NCI-H82 treated with DMSO at 0.1 percent for 48 hours (cell line): ENCODE measurements around the gene RGS9.
A peak's percentile ranks its signal among the peaks of the same experiment; 100 is the strongest.
"Not testable (repeated sequence)": the region's sequence is repeated elsewhere in the genome, so short reads cannot be mapped to it uniquely, and the experiment has no call there.

Source experiments
- DNase-seq: peaks from one replicate; lab custom pipeline; 2025; ENCODE audit not compliant: unreplicated experiment; lab: John Stamatoyannopoulos, UW

The RGS9 gene

GRCh38 chr17:65204001-65204400 lies 66.8 kb downstream of the RGS9 start:
- no peak for DNase-seq

DNA sequence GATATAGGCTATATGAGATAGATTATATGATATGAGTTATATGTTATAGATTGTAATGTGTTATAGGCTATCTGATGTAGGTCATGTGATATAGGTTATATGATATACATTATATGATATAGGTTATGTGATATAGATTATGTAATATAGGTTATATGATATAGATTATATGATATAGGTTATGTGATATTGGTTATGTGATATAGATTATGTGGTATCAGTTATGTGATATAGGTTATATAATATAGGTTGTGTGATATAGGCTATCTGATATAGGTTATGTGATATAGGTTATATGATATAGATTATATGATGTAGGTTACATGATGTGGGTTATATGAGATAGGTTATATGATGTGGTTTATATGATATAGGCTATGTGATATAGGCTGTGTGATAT lies 68.5 kb downstream of the RGS9 start:
- DNase-seq, result no peak

GRCh38 chr17:65207448-65207847 lies 70.3 kb downstream of the RGS9 start:
- DNase-seq, result not testable (repeated sequence)

DNA sequence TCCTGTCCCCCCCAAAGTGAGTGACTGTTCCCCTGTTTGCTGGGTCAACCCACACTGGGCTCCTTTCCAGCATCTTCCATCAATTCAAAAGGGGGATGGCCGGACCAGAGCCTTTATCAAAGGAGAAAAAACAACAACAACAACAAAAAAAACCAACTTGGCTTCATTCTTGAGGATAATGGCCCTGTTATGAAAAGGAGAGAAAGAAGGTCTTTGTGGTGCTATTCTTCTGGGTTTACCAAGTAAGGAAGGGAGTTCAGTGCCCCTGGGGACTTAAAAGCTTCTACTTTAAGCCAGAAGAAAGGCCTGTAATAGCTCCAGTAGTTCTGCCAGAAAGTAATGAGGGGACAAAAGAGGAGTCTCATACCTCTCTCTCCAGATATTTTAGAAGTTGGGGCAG lies 71.5 kb downstream of the RGS9 start:
- DNase-seq, result no peak

GRCh38 chr17:65218261-65218660 lies 81.1 kb downstream of the RGS9 start:
- no peak for DNase-seq

DNA sequence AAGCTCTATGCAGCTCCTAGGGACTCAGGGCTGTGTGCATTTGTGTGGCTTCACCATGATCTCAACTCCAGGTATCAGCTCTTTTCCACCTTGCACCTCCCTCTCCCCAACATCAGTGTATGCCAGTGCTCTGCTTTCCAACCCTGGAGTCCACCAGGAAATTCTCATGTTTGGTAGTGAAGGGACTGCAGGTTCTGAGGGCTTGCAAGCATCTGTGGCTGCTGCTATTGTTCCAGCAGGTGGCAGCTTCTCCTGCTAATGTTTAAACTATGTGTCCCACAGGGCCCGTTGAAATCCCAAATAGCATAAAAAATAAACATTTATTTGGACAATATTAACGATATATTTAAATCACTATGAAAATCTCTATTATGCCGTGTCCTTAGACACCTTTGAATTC lies 82.0 kb downstream of the RGS9 start:
- no peak for DNase-seq

- no peak for DNase-seq
Measured at GRCh38 chr17:65219707-65220106, 82.5 kb downstream of the RGS9 start.

- DNase-seq, result no peak
Measured at GRCh38 chr17:65220732-65221131, 83.6 kb downstream of the RGS9 start.

- no peak for DNase-seq
Measured at GRCh38 chr17:65222214-65222738, 85.1 kb downstream of the RGS9 start.

DNA sequence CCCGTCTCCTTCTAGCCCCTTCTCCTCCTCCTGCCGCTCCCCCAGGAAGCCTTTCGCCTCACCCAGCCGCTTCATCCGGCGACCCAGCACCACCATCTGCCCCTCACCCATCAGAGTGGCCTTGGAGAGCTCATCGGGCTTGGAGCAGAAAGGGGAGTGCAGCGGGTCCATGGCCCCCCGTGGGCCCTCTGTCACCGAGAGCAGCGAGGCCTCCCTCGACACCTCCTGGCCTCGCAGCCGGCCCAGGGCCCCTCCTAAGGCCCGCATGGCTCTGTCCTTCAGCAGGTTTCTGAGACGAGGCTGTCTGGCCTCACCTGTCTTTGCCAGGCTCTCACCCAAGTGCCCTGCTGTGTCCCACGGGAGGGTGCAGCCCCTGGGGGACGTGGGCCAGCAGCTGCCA lies 87.9 kb downstream of the RGS9 start:
- DNase-seq, result no peak

- no peak for DNase-seq
Measured at GRCh38 chr17:65226227-65226626, 89.1 kb downstream of the RGS9 start.

DNA sequence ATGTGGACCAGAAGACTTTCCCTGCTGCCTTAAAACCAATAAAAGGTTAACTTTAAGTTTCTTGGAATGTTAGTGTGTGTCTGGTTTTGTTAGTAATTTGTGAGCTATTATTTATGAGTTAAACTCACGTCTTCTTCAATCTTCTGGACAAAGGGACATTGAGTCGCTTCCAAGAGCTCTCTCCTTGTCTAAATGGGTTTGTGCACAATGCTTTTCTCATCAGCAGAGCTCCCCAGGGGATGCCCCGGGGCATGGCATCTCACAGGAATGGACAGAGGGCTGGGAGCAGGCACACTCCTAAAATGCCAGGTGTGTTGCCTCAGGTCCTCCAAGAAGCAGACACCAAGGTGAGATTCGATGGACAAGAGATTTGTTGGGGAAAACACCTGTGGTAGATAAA lies 90.5 kb downstream of the RGS9 start:
- DNase-seq, result no peak

GRCh38 chr17:65228287-65228686 lies 91.1 kb downstream of the RGS9 start:
- no peak for DNase-seq

- DNase-seq, result peak; percentile 86
Measured at GRCh38 chr17:65228734-65229620, 91.8 kb downstream of the RGS9 start.

- DNase-seq, result no peak
Measured at GRCh38 chr17:65229621-65229995, 92.4 kb downstream of the RGS9 start.

- no peak for DNase-seq
Measured at GRCh38 chr17:65230040-65230439, 92.9 kb downstream of the RGS9 start.

- no peak for DNase-seq
Measured at GRCh38 chr17:65231086-65231485, 93.9 kb downstream of the RGS9 start.

DNA sequence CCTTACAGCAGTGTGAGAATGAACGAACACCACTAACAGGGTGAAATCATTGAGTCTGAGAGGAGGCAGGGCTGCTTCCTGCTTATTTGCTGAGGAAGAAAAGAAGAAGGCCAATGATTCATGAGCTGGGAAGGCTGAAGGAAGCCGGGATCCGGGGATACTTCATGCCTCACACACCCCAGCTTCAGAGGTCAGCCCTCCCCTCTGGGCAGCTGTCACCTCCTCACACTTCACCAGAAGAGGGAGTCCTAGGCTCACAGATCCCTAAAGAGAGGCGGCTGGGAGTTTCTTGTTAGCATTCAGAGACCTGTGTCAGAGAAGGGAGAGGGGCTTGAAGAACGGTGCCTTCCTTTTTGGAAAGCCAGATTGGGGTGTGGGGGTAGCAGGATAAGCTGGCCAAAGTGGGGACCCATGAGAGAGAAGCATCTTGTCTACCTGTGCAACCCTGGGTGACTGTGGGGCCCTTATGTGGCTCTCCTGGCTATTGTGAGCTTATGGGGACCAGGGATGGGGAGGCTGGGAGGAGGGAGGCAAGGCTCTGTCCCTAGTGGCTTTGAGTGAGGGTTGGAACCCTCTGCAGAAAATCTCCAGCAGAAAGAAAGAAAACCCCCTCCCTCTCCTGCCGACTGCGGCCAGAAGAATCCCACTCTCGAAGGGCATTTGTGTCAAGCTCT lies 94.6 kb downstream of the RGS9 start:
- DNase-seq, result peak; percentile 4

GRCh38 chr17:65235284-65235683 lies 98.1 kb downstream of the RGS9 start:
- DNase-seq, result no peak

DNA sequence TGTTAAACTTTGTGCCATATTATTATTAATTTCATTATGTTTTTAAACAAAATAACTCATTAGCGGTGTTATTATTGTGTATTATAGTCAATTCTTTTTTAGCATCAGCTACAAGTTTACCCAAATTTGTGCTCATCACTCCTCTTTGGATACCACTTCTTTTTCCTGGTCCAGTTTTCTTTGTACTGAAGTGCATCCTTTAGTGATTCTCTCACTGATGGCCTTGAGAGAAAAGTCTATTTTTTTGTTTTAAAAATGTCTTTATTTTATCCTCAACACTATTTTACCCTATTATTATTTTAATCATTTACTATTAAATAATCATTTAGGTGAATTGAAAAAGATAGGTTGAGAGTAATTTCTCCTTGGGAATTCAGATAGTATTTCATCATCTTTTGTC lies 99.2 kb downstream of the RGS9 start:
- no peak for DNase-seq

GRCh38 chr17:65243838-65244625 lies 106.9 kb downstream of the RGS9 start:
- no peak for DNase-seq
